Upper lobe of right lung (tissue), 1 donor: Measurements from ENCODE around the gene RNF220. TPM values are rescaled to one million over a fixed set of nuclear protein-coding genes. Genes with fewer than 3 reads are reported as not detected.
A peak's percentile ranks its signal among the peaks of the same experiment; 100 is the strongest.

Experiments used
- ATAC-seq: fragments of 200-7000 bp; cut with Tn5 transposase; one replicate; pipeline ENCODE4 v1.9.1; 2020; ENCODE audit warnings: mild to moderate bottlenecking, moderate library complexity
- DNase-seq: peaks from one replicate; pipeline ENCODE4 v3.0.0-alpha.2; 2020
- H3K27ac ChIP-seq: fragments of 200-600 bp; one replicate; pipeline ENCODE4 v1.8.0; 2022
- H3K27me3 ChIP-seq: fragments of 200-600 bp; one replicate; pipeline ENCODE4 v1.8.0; 2022; ENCODE audit warnings: mild to moderate bottlenecking
- H3K36me3 ChIP-seq: fragments of 200-600 bp; one replicate; pipeline ENCODE4 v1.8.0; 2022
- H3K4me1 ChIP-seq: fragments of 200-600 bp; one replicate; pipeline ENCODE4 v1.8.0; 2022
- H3K4me3 ChIP-seq: fragments of 200-600 bp; one replicate; pipeline ENCODE4 v1.8.0; 2022; ENCODE audit warnings: mild to moderate bottlenecking
- H3K9me3 ChIP-seq: fragments of 200-600 bp; one replicate; pipeline ENCODE4 v1.8.0; 2022
- CTCF ChIP-seq: fragments of 200-600 bp; IDR thresholded peaks from one replicate; pipeline ENCODE4 v1.8.0; 2022; ENCODE audit warnings: antibody characterized with exemption
- intact Hi-C: fragments of 100-400 bp; cut with DNase I; formaldehyde crosslinking; loops from one replicate; pipeline ENCODE4 v1.11.0; 2022
- total RNA-seq: library from RNA; stranded (reverse); fragmentation: NEBNext Ultra II Directional; extraction: Animal tissue kit (Norgen Biotek cat#: 25700); gene quantifications from one replicate; pipeline ENCODE4 v1.2.1, GENCODE V29; 2021
- donor health status: DM: no; HTN: yes; CAD: no; lungs with severe emphysema.

RNF220 gene
- total RNA-seq, 1 donor from 2014 or later, result 72.6 TPM

- no peaks in the 10 kb centered on the region for H3K27me3 ChIP-seq
- intact Hi-C loops, result no loop called here
- DNase-seq, result no peak
Observed at GRCh38 chr1:44476891-44477290, 71.8 kb downstream of the RNF220 start.

GRCh38 chr1:44481701-44482100 is 76.6 kb downstream of the RNF220 start:
- no peaks in the 10 kb centered on the region for H3K27me3 ChIP-seq
- no peaks in the 10 kb centered on the region for H3K9me3 ChIP-seq
- intact Hi-C loops, result no loop called here
- DNase-seq, result no peak
- no peak for TF ChIP-seq CTCF
- peaks cover 14% of the 10 kb centered on the region for H3K4me1 ChIP-seq
- no peak overlapping the region for H3K27ac ChIP-seq
- no peak overlapping the region for H3K4me3 ChIP-seq
- no peak for ATAC-seq
- no peaks in the 10 kb centered on the region for H3K36me3 ChIP-seq

More at GRCh38 chr1:44476891-44477290, 71.8 kb downstream of the RNF220 start:
- Histone ChIP-seq H3K9me3 (no peaks in the 10 kb centered on the region), H3K36me3 (no peaks in the 10 kb centered on the region), H3K4me3 (no peak overlapping the region), H3K27ac (no peak overlapping the region), H3K4me1 (peaks cover 6% of the 10 kb centered on the region)
- ATAC-seq, result no peak
- no peak for TF ChIP-seq CTCF

GRCh38 chr1:44483089-44483874 is 78.2 kb downstream of the RNF220 start:
- H3K9me3 ChIP-seq, result no peaks in the 10 kb centered on the region
- TF ChIP-seq CTCF, result no peak
- intact Hi-C loops, result no loop called here
- H3K27ac ChIP-seq, result no peak overlapping the region
- no peaks in the 10 kb centered on the region for H3K27me3 ChIP-seq
- no peak overlapping the region for H3K4me3 ChIP-seq
- DNase-seq, result no peak
- no peak for ATAC-seq
- H3K4me1 ChIP-seq, result peaks cover 14% of the 10 kb centered on the region
- H3K36me3 ChIP-seq, result no peaks in the 10 kb centered on the region

GRCh38 chr1:44484155-44484688 is 79.2 kb downstream of the RNF220 start:
- H3K27me3 ChIP-seq, result no peaks in the 10 kb centered on the region
- H3K27ac ChIP-seq, result no peak overlapping the region
- no peaks in the 10 kb centered on the region for H3K9me3 ChIP-seq
- H3K4me1 ChIP-seq, result peaks cover 14% of the 10 kb centered on the region
- DNase-seq (no peak), ATAC-seq (peak; percentile 85)
- H3K4me3 ChIP-seq, result no peak overlapping the region
- intact Hi-C loops, result no loop called here
- H3K36me3 ChIP-seq, result no peaks in the 10 kb centered on the region
- no peak for TF ChIP-seq CTCF

- DNase-seq, result no peak
Observed at GRCh38 chr1:44485229-44485933, 80.3 kb downstream of the RNF220 start.

More at GRCh38 chr1:44485229-44485933, 80.3 kb downstream of the RNF220 start:
- TF ChIP-seq CTCF, result no peak
- Histone ChIP-seq H3K4me1 (peaks cover 14% of the 10 kb centered on the region), H3K27me3 (no peaks in the 10 kb centered on the region), H3K9me3 (no peaks in the 10 kb centered on the region), H3K4me3 (no peak overlapping the region), H3K36me3 (no peaks in the 10 kb centered on the region), H3K27ac (no peak overlapping the region)
- peak; percentile 84 for ATAC-seq
- intact Hi-C loops, result no loop called here
